ENCODE measurements around the gene PHYKPL. TPM values are rescaled to one million over a fixed set of nuclear protein-coding genes. Genes with fewer than 3 reads are reported as not detected.

PHYKPL gene
- total RNA-seq, 1 experiment from 2014 or later: 43.9 TPM

DNA sequence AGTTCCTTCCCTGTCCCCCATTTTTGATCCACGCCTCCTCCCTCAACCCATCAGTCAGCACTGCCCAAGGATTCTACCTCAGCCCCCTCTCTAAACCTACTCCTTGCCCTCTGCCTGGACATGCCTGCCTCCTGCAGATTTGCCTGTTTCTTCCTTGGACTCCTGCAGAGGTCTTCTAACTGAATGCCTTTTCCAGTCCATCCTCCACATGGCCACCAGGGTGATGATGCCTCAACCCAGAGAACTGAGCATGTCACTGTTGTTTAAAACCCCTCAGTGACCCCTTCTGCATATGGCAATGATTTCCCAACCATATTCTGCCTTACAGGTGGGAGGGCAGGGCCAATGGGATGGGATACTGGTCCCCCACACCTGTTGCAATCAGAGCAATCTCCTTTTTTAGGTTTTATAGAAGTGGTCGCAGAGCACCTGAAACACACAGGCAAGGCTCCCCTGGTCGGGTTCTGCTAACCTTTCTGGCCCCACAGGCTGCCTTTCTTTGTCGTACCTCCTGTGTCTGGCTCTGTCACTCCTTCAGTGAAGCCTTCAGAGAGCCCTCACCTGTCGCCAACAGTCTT lies 9.3 kb downstream of the PHYKPL start:
- Histone ChIP-seq H3K27ac (ENCODE audit: low read depth, low read length, poor library complexity, severe bottlenecking) (no peak overlapping the region), H3K4me1 (ENCODE audit: insufficient read depth, low read length, poor library complexity, severe bottlenecking) (no peaks in the 10 kb centered on the region), H3K4me3 (ENCODE audit: low read depth, low read length, poor library complexity, severe bottlenecking) (no peak overlapping the region), H3K9me3 (ENCODE audit: low read depth, low read length, poor library complexity, severe bottlenecking) (no peaks in the 10 kb centered on the region), H3K36me3 (ENCODE audit: insufficient read depth, low read length, poor library complexity, severe bottlenecking) (peaks cover 4% of the 10 kb centered on the region), H3K27me3 (replicated peaks; ENCODE audit: insufficient read depth, low read depth, low read length, poor library complexity) (no peaks in the 10 kb centered on the region)
- DNase-seq (ENCODE audit: low spot score): no peak
- POLR2A ChIA-PET (ENCODE audit: low non-redundant PET): no interaction called here
- TF ChIP-seq EZH2 (IDR thresholded peaks at IDR 0.05; ENCODE audit: borderline replicate concordance, low read depth, low read length, poor library complexity, severe bottlenecking): no peak
- BruUV-seq (replicated peaks): no TSS peak
- CTCF ChIA-PET: no interaction called here
- intact Hi-C loops (cut with micrococcal nuclease; ENCODE audit: unreplicated experiment): no loop called here

DNA sequence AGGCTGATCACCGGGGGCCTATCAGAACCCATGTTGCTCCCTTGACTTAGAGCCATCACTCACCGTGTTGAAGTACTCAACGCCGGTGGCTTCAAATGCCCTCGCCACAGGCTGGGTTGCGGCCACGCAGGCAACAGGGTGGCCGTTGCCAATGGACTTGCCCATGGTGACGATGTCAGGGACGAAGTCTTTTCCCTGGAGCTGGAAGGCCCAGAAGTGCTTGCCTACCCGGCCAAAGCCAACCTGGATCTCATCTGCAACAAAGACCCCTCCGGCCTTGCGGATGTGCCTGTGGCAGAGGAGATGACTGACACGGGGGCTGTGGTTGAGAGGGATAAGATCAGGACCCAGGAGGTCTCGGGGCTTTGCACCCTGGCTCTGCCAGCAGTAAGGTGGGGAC lies 10.3 kb downstream of the PHYKPL start:
- TF ChIP-seq, protein P1, sequence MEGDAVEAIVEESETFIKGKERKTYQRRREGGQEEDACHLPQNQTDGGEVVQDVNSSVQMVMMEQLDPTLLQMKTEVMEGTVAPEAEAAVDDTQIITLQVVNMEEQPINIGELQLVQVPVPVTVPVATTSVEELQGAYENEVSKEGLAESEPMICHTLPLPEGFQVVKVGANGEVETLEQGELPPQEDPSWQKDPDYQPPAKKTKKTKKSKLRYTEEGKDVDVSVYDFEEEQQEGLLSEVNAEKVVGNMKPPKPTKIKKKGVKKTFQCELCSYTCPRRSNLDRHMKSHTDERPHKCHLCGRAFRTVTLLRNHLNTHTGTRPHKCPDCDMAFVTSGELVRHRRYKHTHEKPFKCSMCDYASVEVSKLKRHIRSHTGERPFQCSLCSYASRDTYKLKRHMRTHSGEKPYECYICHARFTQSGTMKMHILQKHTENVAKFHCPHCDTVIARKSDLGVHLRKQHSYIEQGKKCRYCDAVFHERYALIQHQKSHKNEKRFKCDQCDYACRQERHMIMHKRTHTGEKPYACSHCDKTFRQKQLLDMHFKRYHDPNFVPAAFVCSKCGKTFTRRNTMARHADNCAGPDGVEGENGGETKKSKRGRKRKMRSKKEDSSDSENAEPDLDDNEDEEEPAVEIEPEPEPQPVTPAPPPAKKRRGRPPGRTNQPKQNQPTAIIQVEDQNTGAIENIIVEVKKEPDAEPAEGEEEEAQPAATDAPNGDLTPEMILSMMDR (conservative IDR thresholded peaks at IDR 0.05; ENCODE audit: low read depth, low read length): no peak
- no peak for TF ChIP-seq EZH2 (IDR thresholded peaks at IDR 0.05; ENCODE audit: borderline replicate concordance, low read depth, low read length, poor library complexity, severe bottlenecking)
- no peaks in the 10 kb centered on the region for H3K9me3 ChIP-seq (ENCODE audit: low read depth, low read length, poor library complexity, severe bottlenecking)
- CTCF ChIA-PET: no interaction called here
- intact Hi-C loops (cut with micrococcal nuclease; ENCODE audit: unreplicated experiment): no loop called here
- POLR2A ChIA-PET (ENCODE audit: low non-redundant PET): no interaction called here
- H3K27ac ChIP-seq (ENCODE audit: low read depth, low read length, poor library complexity, severe bottlenecking): no peak overlapping the region
- H3K4me1 ChIP-seq (ENCODE audit: insufficient read depth, low read length, poor library complexity, severe bottlenecking): no peaks in the 10 kb centered on the region
- H3K36me3 ChIP-seq (ENCODE audit: insufficient read depth, low read length, poor library complexity, severe bottlenecking): peaks cover 4% of the 10 kb centered on the region
- DNase-seq (ENCODE audit: low spot score): no peak
- no TSS peak for BruUV-seq (replicated peaks)
- no peaks in the 10 kb centered on the region for H3K27me3 ChIP-seq (replicated peaks; ENCODE audit: insufficient read depth, low read depth, low read length, poor library complexity)
- no peak overlapping the region for H3K4me3 ChIP-seq (ENCODE audit: low read depth, low read length, poor library complexity, severe bottlenecking)

GRCh38 chr5:178221853-178222252 lies 10.7 kb downstream of the PHYKPL start:
- BruUV-seq (replicated peaks): no TSS peak
- DNase-seq (ENCODE audit: low spot score): no peak
- TF ChIP-seq, protein P1 (conservative IDR thresholded peaks at IDR 0.05; ENCODE audit: low read depth, low read length): no peak
- no peak for TF ChIP-seq EZH2 (IDR thresholded peaks at IDR 0.05; ENCODE audit: borderline replicate concordance, low read depth, low read length, poor library complexity, severe bottlenecking)
- no peak overlapping the region for H3K4me3 ChIP-seq (ENCODE audit: low read depth, low read length, poor library complexity, severe bottlenecking)
- ChIA-PET CTCF (no interaction called here), POLR2A (ENCODE audit: low non-redundant PET) (no interaction called here)
- H3K9me3 ChIP-seq (ENCODE audit: low read depth, low read length, poor library complexity, severe bottlenecking): no peaks in the 10 kb centered on the region
- no peaks in the 10 kb centered on the region for H3K4me1 ChIP-seq (ENCODE audit: insufficient read depth, low read length, poor library complexity, severe bottlenecking)
- H3K27me3 ChIP-seq (replicated peaks; ENCODE audit: insufficient read depth, low read depth, low read length, poor library complexity): no peaks in the 10 kb centered on the region
- intact Hi-C loops (cut with micrococcal nuclease; ENCODE audit: unreplicated experiment): no loop called here
- peaks cover 9% of the 10 kb centered on the region for H3K36me3 ChIP-seq (ENCODE audit: insufficient read depth, low read length, poor library complexity, severe bottlenecking)
- H3K27ac ChIP-seq (ENCODE audit: low read depth, low read length, poor library complexity, severe bottlenecking): no peak overlapping the region

DNA sequence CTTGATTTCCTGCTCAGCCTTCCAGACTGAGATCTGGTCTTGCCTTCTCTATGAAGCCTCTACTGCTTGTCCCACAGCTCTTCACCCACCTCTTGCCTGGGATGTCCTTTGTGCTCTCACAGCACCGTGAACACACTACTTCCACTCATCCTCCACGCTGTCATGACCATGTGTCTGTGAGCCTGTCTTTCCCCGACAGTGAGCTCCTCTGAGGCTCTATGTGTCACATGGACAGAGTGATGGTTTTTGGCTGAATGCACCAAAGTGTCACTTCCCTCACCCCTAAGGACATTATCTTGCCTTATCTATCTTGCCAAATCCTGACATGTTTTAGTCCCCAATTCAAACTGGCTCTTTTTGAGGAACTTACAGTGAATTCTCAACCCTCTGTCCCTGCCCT lies 11.3 kb downstream of the PHYKPL start:
- ChIA-PET POLR2A (ENCODE audit: low non-redundant PET) (no interaction called here), CTCF (no interaction called here)
- BruUV-seq (replicated peaks): no TSS peak
- no peak for DNase-seq (ENCODE audit: low spot score)
- intact Hi-C loops (cut with micrococcal nuclease; ENCODE audit: unreplicated experiment): no loop called here
- Histone ChIP-seq H3K27me3 (replicated peaks; ENCODE audit: insufficient read depth, low read depth, low read length, poor library complexity) (no peaks in the 10 kb centered on the region), H3K27ac (ENCODE audit: low read depth, low read length, poor library complexity, severe bottlenecking) (no peak overlapping the region), H3K9me3 (ENCODE audit: low read depth, low read length, poor library complexity, severe bottlenecking) (no peaks in the 10 kb centered on the region), H3K36me3 (ENCODE audit: insufficient read depth, low read length, poor library complexity, severe bottlenecking) (peaks cover 14% of the 10 kb centered on the region), H3K4me1 (ENCODE audit: insufficient read depth, low read length, poor library complexity, severe bottlenecking) (no peaks in the 10 kb centered on the region), H3K4me3 (ENCODE audit: low read depth, low read length, poor library complexity, severe bottlenecking) (no peak overlapping the region)
- TF ChIP-seq EZH2 (IDR thresholded peaks at IDR 0.05; ENCODE audit: borderline replicate concordance, low read depth, low read length, poor library complexity, severe bottlenecking): no peak
- TF ChIP-seq, protein P1 (conservative IDR thresholded peaks at IDR 0.05; ENCODE audit: low read depth, low read length): no peak
